ENCODE results near the gene TTC14.
"Not testable (repeated sequence)": the region's sequence is repeated elsewhere in the genome, so short reads cannot be mapped to it uniquely, and the experiment has no call there.

The TTC14 gene

DNA sequence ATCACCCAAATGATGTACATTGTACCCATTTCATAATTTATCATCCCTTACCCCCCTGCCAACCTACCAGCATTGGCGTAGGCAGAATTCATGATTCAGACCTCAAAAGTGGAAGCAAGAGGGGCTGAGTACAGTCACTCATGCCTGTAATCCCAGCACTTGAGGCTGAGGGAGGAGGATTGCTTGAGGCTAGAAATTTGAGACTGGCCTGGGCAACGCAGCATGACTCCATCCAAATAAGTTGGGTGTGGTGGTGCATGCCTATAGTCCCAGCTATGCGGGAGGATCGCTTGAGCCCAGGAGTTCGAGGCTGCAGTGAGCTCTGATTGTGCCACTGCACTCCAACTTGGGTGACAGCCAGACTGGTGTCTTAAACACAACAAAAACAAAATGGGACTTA lies 10.4 kb downstream of the TTC14 start:
- Histone ChIP-seq H3K4me3 (ENCODE audit: low read length) (no peak overlapping the region), H3K4me1 (ENCODE audit: control insufficient read depth, low read length) (no peaks in the 10 kb centered on the region), H3K9me3 (ENCODE audit: control insufficient read depth, insufficient read depth, low read length) (no peaks in the 10 kb centered on the region), H3K79me2 (ENCODE audit: control insufficient read depth, low read length) (no peaks in the 10 kb centered on the region), H3F3A (ENCODE audit: control insufficient read depth, insufficient read depth) (0 out of 2 replicates have a peak, but pooled peaks cover 5% of the 10 kb centered on the region), H3K36me3 (ENCODE audit: control insufficient read depth, low read length) (peaks cover 68% of the 10 kb centered on the region), H3K4me2 (ENCODE audit: low read length) (no peak overlapping the region), H3K27me3 (ENCODE audit: control insufficient read depth, low read length) (no peaks in the 10 kb centered on the region), H4K20me1 (ENCODE audit: control insufficient read depth, insufficient read depth, low read depth, low read length) (no peaks in the 10 kb centered on the region), H3K27ac (ENCODE audit: low read depth, low read length) (no peak overlapping the region), H3K9me2 (replicated peaks; ENCODE audit: control insufficient read depth, low read length) (no peaks in the 10 kb centered on the region)
- TF ChIP-seq CTCF (IDR thresholded peaks at IDR 0.05; ENCODE audit: low read depth, low read length, poor library complexity, severe bottlenecking) (no peak), EZH2phosphoT487 (IDR thresholded peaks at IDR 0.05; ENCODE audit: borderline replicate concordance, low read length) (no peak)

DNA sequence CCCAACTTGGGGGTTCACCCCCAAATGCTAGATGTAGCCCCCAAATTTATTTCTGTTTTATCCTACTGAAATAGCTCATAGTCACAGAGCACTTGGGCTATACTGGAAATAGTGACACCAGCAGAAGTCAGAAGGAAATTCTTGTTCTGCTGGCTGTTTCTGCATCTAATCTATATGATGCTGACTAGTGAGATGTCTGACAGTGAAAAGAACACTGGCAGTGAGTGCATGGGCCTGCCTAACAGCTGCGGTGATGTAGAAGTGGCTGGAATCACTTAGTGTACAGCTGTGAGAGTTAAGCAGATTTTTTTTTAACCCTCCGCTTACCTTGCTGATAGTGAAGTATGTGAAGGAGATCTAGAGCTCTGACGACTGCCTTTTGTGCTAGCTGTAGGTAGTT lies 14.0 kb downstream of the TTC14 start:
- Histone ChIP-seq H3K79me2 (ENCODE audit: control insufficient read depth, low read length) (no peaks in the 10 kb centered on the region), H3K36me3 (ENCODE audit: control insufficient read depth, low read length) (peaks cover 39% of the 10 kb centered on the region)

DNA sequence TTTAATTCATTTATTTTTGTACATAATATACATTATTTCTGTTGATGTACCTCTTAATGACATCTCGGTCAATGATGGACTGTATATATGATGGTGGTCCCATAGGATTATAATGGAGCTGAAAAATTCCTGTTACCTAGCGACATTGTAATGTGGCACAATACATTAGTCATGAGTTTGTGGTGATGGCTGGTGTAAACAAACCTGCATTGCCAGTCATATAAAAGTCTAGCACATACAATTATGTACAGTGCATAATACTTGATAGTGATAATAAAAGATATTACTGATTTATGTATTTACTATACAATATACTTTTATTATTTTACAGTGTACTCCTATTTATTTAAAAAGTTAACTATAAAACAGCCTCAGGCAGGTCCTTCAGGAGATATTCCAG lies 15.1 kb downstream of the TTC14 start:
- H3K4me3 ChIP-seq (ENCODE audit: low read length), result no peak overlapping the region
- no peaks in the 10 kb centered on the region for H3K9me3 ChIP-seq (ENCODE audit: control insufficient read depth, insufficient read depth, low read length)
- H3K9me2 ChIP-seq (replicated peaks; ENCODE audit: control insufficient read depth, low read length), result no peaks in the 10 kb centered on the region
- no peaks in the 10 kb centered on the region for H3K27me3 ChIP-seq (ENCODE audit: control insufficient read depth, low read length)
- H3K27ac ChIP-seq (ENCODE audit: low read depth, low read length), result no peak overlapping the region
- H4K20me1 ChIP-seq (ENCODE audit: control insufficient read depth, insufficient read depth, low read depth, low read length), result no peaks in the 10 kb centered on the region
- no peak for TF ChIP-seq EZH2phosphoT487 (IDR thresholded peaks at IDR 0.05; ENCODE audit: borderline replicate concordance, low read length)
- TF ChIP-seq CTCF (IDR thresholded peaks at IDR 0.05; ENCODE audit: low read depth, low read length, poor library complexity, severe bottlenecking), result no peak
- 0 out of 2 replicates have a peak, but pooled peaks cover 5% of the 10 kb centered on the region for H3F3A ChIP-seq (ENCODE audit: control insufficient read depth, insufficient read depth)
- no peaks in the 10 kb centered on the region for H3K79me2 ChIP-seq (ENCODE audit: control insufficient read depth, low read length)
- H3K36me3 ChIP-seq (ENCODE audit: control insufficient read depth, low read length), result peaks cover 28% of the 10 kb centered on the region
- H3K4me1 ChIP-seq (ENCODE audit: control insufficient read depth, low read length), result no peaks in the 10 kb centered on the region
- no peak overlapping the region for H3K4me2 ChIP-seq (ENCODE audit: low read length)

More for the DNA sequence above, 14.0 kb downstream of the TTC14 start:
- TF ChIP-seq EZH2phosphoT487 (IDR thresholded peaks at IDR 0.05; ENCODE audit: borderline replicate concordance, low read length), result no peak
- no peak for TF ChIP-seq CTCF (IDR thresholded peaks at IDR 0.05; ENCODE audit: low read depth, low read length, poor library complexity, severe bottlenecking)
- Histone ChIP-seq H3K4me2 (ENCODE audit: low read length) (no peak overlapping the region), H3K27me3 (ENCODE audit: control insufficient read depth, low read length) (no peaks in the 10 kb centered on the region), H3K9me2 (replicated peaks; ENCODE audit: control insufficient read depth, low read length) (no peaks in the 10 kb centered on the region), H3K4me3 (ENCODE audit: low read length) (no peak overlapping the region), H4K20me1 (ENCODE audit: control insufficient read depth, insufficient read depth, low read depth, low read length) (no peaks in the 10 kb centered on the region), H3K27ac (ENCODE audit: low read depth, low read length) (no peak overlapping the region), H3F3A (ENCODE audit: control insufficient read depth, insufficient read depth) (0 out of 2 replicates have a peak, but pooled peaks cover 5% of the 10 kb centered on the region), H3K4me1 (ENCODE audit: control insufficient read depth, low read length) (no peaks in the 10 kb centered on the region), H3K9me3 (ENCODE audit: control insufficient read depth, insufficient read depth, low read length) (no peaks in the 10 kb centered on the region)

- H3K79me2 ChIP-seq (ENCODE audit: control insufficient read depth, low read length); H3K9me2 ChIP-seq (replicated peaks; ENCODE audit: control insufficient read depth, low read length); H3K9me3 ChIP-seq (ENCODE audit: control insufficient read depth, insufficient read depth, low read length); H3K4me1 ChIP-seq (ENCODE audit: control insufficient read depth, low read length); H3K4me3 ChIP-seq (ENCODE audit: low read length); H3K27me3 ChIP-seq (ENCODE audit: control insufficient read depth, low read length); H3K4me2 ChIP-seq (ENCODE audit: low read length); H4K20me1 ChIP-seq (ENCODE audit: control insufficient read depth, insufficient read depth, low read depth, low read length); H3F3A ChIP-seq (ENCODE audit: control insufficient read depth, insufficient read depth); H3K27ac ChIP-seq (ENCODE audit: low read depth, low read length): not testable (repeated sequence)
- H3K36me3 ChIP-seq (ENCODE audit: control insufficient read depth, low read length), result peaks cover 14% of the 10 kb centered on the region
These were observed 16.6 kb downstream of the TTC14 start for GRCh38 chr3:180618563-180618962.

Data from DOHH2 (cell line).